WTC11 (cell line): Measurements from ENCODE around the gene HNRNPUL2. TPM values are rescaled to one million over a fixed set of nuclear protein-coding genes. Genes with fewer than 3 reads are reported as not detected.

Experiments used
- ATAC-seq: fragments of 200-7000 bp; cut with Tn5 transposase; 2 replicates; pipeline ENCODE4 v1.10.0; 2021; ENCODE audit warnings: mild to moderate bottlenecking, moderate library complexity
- CTCF ChIA-PET: fragments of 300-600 bp; sonication (Branson Sonifier 250); formaldehyde crosslinking; loops from one replicate; lab custom pipeline; 2021; ENCODE audit warnings: antibody characterized with exemption; lab: Charles Lee
- POLR2A ChIA-PET: fragments of 350-600 bp; sonication (Branson Sonifier 250); formaldehyde crosslinking; loops from one replicate; lab custom pipeline; 2021; ENCODE audit warnings: antibody characterized with exemption; lab: Charles Lee
- DNase-seq: peaks from one replicate; pipeline ENCODE4 v3.0.0; 2021; ENCODE audit warnings: low spot score
- H3K27ac Mint-ChIP-seq: 2 replicates; pipeline ENCODE4 v1.8.0; 2021; ENCODE audit warnings: mixed read lengths
- H3K27me3 Mint-ChIP-seq: 2 replicates; pipeline ENCODE4 v1.8.0; 2021; ENCODE audit warnings: low read depth, mild to moderate bottlenecking, moderate library complexity, mixed read lengths
- H3K36me3 Mint-ChIP-seq: 2 replicates; pipeline ENCODE4 v1.8.0; 2021; ENCODE audit warnings: mixed read lengths
- H3K4me1 Mint-ChIP-seq: 2 replicates; pipeline ENCODE4 v1.8.0; 2022; ENCODE audit warnings: mixed read lengths
- H3K4me3 Mint-ChIP-seq: 2 replicates; pipeline ENCODE4 v1.8.0; 2021; ENCODE audit warnings: mild to moderate bottlenecking, moderate library complexity, mixed read lengths
- H3K9me3 Mint-ChIP-seq: 2 replicates; pipeline ENCODE4 v1.8.0; 2021; ENCODE audit warnings: mixed read lengths
- ATF6 ChIP-seq: sonication (generic); formaldehyde crosslinking; IDR thresholded peaks from 2 replicates; pipeline ENCODE4 v1.8.1; 2023; ENCODE audit warnings: mild to moderate bottlenecking, missing genetic modification reagents
- CREB1 ChIP-seq: sonication (generic); formaldehyde crosslinking; IDR thresholded peaks from 2 replicates; pipeline ENCODE4 v1.8.0; 2023; ENCODE audit warnings: mild to moderate bottlenecking, missing genetic modification reagents
- ELF4 ChIP-seq: sonication (generic); formaldehyde crosslinking; IDR thresholded peaks from 2 replicates; pipeline ENCODE4 v1.8.1; 2022; ENCODE audit warnings: low read depth, mild to moderate bottlenecking, moderate library complexity, missing genetic modification reagents
- ESRRA ChIP-seq: sonication (generic); formaldehyde crosslinking; IDR thresholded peaks from 2 replicates; pipeline ENCODE4 v1.8.1; 2022; ENCODE audit warnings: mild to moderate bottlenecking, missing genetic modification reagents, borderline replicate concordance
- ETV6 ChIP-seq: sonication (generic); formaldehyde crosslinking; IDR thresholded peaks from 2 replicates; pipeline ENCODE4 v1.8.1; 2022; ENCODE audit warnings: mild to moderate bottlenecking, missing genetic modification reagents
- FOXJ3 ChIP-seq: sonication (generic); formaldehyde crosslinking; IDR thresholded peaks from 2 replicates; pipeline ENCODE4 v1.9.0; 2021; ENCODE audit warnings: missing genetic modification reagents, mild to moderate bottlenecking, borderline replicate concordance
- FOXP1 ChIP-seq: sonication (generic); formaldehyde crosslinking; IDR thresholded peaks from 2 replicates; pipeline ENCODE4 v1.8.0; 2022; ENCODE audit warnings: missing genetic modification reagents, mild to moderate bottlenecking, moderate library complexity, borderline replicate concordance
- FOXP4 ChIP-seq: sonication (generic); formaldehyde crosslinking; IDR thresholded peaks from 2 replicates; pipeline ENCODE4 v1.8.0; 2022; ENCODE audit warnings: mild to moderate bottlenecking, missing genetic modification reagents
- GTF2I ChIP-seq: fragments of 250-450 bp; sonication (Bioruptor Pico); conservative IDR thresholded peaks from 2 replicates; pipeline ENCODE4 v1.4.0; 2021; ENCODE audit warnings: mild to moderate bottlenecking
- HMGXB4 ChIP-seq: sonication (generic); formaldehyde crosslinking; IDR thresholded peaks from 2 replicates; pipeline ENCODE4 v1.8.1; 2023; ENCODE audit warnings: mild to moderate bottlenecking, moderate library complexity, missing genetic modification reagents
- KAT7 ChIP-seq: sonication (generic); formaldehyde crosslinking; IDR thresholded peaks from 2 replicates; pipeline ENCODE4 v1.8.1; 2023; ENCODE audit warnings: missing genetic modification reagents, mild to moderate bottlenecking, borderline replicate concordance
- MYBL2 ChIP-seq: sonication (generic); formaldehyde crosslinking; IDR thresholded peaks from 2 replicates; pipeline ENCODE4 v1.8.1; 2023; ENCODE audit warnings: mild to moderate bottlenecking, moderate library complexity, missing genetic modification reagents
- NFYB ChIP-seq: sonication (generic); formaldehyde crosslinking; conservative IDR thresholded peaks from 2 replicates; pipeline ENCODE4 v1.8.0; 2022; ENCODE audit warnings: low read depth, missing genetic modification reagents
- NR2C2 ChIP-seq: sonication (generic); formaldehyde crosslinking; IDR thresholded peaks from 2 replicates; pipeline ENCODE4 v1.8.0; 2022; ENCODE audit warnings: mild to moderate bottlenecking, missing genetic modification reagents
- OVOL2 ChIP-seq: fragments of 250-450 bp; sonication (Bioruptor Pico); IDR thresholded peaks from 2 replicates; pipeline ENCODE4 v1.9.0; 2021; ENCODE audit warnings: mild to moderate bottlenecking, borderline replicate concordance
- RELA ChIP-seq: sonication (generic); formaldehyde crosslinking; IDR thresholded peaks from 2 replicates; pipeline ENCODE4 v1.8.1; 2022; ENCODE audit warnings: missing genetic modification reagents, mild to moderate bottlenecking, borderline replicate concordance
- RORB ChIP-seq: fragments of 250-450 bp; sonication (Bioruptor Pico); IDR thresholded peaks from 2 replicates; pipeline ENCODE4 v1.9.0; 2021; ENCODE audit warnings: mild to moderate bottlenecking
- SMAD3 ChIP-seq: sonication (generic); formaldehyde crosslinking; IDR thresholded peaks from 2 replicates; pipeline ENCODE4 v1.8.0; 2022; ENCODE audit warnings: missing genetic modification reagents, mild to moderate bottlenecking, borderline replicate concordance
- SMAD4 ChIP-seq: sonication (generic); formaldehyde crosslinking; IDR thresholded peaks from 2 replicates; pipeline ENCODE4 v1.8.0; 2022; ENCODE audit warnings: mild to moderate bottlenecking, missing genetic modification reagents
- SP1 ChIP-seq: sonication (generic); formaldehyde crosslinking; conservative IDR thresholded peaks from 2 replicates; pipeline ENCODE4 v1.8.1; 2022; ENCODE audit warnings: missing genetic modification reagents
- TCF7 ChIP-seq: sonication (generic); formaldehyde crosslinking; IDR thresholded peaks from 2 replicates; pipeline ENCODE4 v1.8.0; 2022; ENCODE audit warnings: mild to moderate bottlenecking, low read depth, missing genetic modification reagents, moderate library complexity
- TP53 ChIP-seq: sonication (generic); formaldehyde crosslinking; IDR thresholded peaks from 2 replicates; pipeline ENCODE4 v1.8.1; 2023; ENCODE audit warnings: mild to moderate bottlenecking, missing genetic modification reagents
- ZBTB43 ChIP-seq: sonication (generic); formaldehyde crosslinking; IDR thresholded peaks from 2 replicates; pipeline ENCODE4 v1.8.1; 2023; ENCODE audit warnings: mild to moderate bottlenecking, missing genetic modification reagents
- ZNF138 ChIP-seq: sonication (generic); formaldehyde crosslinking; conservative IDR thresholded peaks from 2 replicates; pipeline ENCODE4 v1.8.1; 2022; ENCODE audit warnings: mild to moderate bottlenecking, moderate library complexity, missing genetic modification reagents
- ZNF423 ChIP-seq: fragments of 250-450 bp; sonication (Bioruptor Pico); IDR thresholded peaks from 2 replicates; pipeline ENCODE4 v2.1.2; 2022; ENCODE audit warnings: mild to moderate bottlenecking, moderate library complexity
- total RNA-seq: library from RNA; stranded (reverse); gene quantifications from 3 replicates; pipeline ENCODE4 v1.2.3, GENCODE V29; 2021
- TF ChIP-seq, protein P1 (sequence below): sonication (generic); formaldehyde crosslinking; IDR thresholded peaks from 2 replicates; pipeline ENCODE4 v1.8.0; 2022; ENCODE audit warnings: mild to moderate bottlenecking, missing genetic modification reagents
- TF ChIP-seq, protein P2 (sequence below): sonication (generic); formaldehyde crosslinking; IDR thresholded peaks from 2 replicates; pipeline ENCODE4 v1.8.1; 2022; ENCODE audit warnings: low read depth, missing genetic modification reagents, borderline replicate concordance

The HNRNPUL2 gene
- total RNA-seq, 1 experiment from 2014 or later, result 42.1 TPM

DNA sequence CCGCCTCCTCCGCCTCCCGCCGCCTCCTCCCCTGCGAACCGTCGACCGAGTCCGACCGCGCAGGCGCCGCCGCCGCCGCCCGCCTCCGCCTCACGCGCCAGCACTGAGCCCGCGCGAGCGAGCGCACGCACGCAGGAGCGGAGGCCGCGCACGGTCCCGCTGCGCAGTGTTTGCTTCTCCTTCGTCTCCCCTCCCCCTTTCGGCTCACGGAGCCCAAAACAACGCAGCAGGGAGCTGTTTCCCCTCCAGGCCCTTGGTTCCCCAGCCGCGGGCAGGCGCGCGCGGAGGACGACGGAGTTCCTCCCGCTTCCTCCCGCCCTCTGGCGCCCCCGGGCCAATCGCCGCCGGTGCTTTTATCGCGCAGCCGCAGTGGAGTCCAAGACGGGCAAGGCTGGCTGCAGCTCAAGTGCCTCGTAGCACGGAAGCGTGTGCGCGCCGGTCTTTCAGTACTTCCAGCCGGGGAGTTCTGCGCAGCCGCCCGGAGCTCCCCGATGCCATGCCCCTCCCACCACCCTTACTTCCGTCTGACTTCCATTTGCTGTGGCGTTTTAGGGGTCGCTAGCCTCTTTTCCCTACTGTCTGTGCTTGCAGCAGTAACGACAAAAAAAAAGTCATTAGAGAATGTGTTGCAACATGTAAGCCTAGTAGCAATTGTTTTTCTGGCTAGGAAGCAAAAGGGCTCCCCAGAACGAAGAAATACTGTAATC lies at the start of gene HNRNPUL2 (continued):
- TF ChIP-seq GTF2I (no peak), ELF4 (0 out of 2 replicates have a peak, but pooled peaks have one; percentile 41), ATF6 (no peak), NFYB (CRISPR knock-in tag) (no peak), FOXP1 (CRISPR knock-in tag) (peak; percentile 86), MYBL2 (CRISPR knock-in tag) (0 out of 2 replicates have a peak, but pooled peaks have one; percentile 43), ZBTB43 (CRISPR knock-in tag) (no peak), SP1 (CRISPR knock-in tag) (peak; percentile 76), TCF7 (CRISPR knock-in tag) (no peak; the same call in 1 of the 2 replicates), SMAD3 (CRISPR knock-in tag) (no peak), SMAD4 (CRISPR knock-in tag) (no peak), OVOL2 (no peak; the same call in 1 of the 2 replicates), CREB1 (CRISPR knock-in tag) (peak; percentile 84), RORB (CRISPR knock-in tag) (no peak), ZNF138 (CRISPR knock-in tag) (no peak), ZNF423 (no peak), NR2C2 (CRISPR knock-in tag) (peak; percentile 55; the same call in 1 of the 2 replicates), KAT7 (no peak; the same call in 1 of the 2 replicates)
- TF ChIP-seq, protein P1, sequence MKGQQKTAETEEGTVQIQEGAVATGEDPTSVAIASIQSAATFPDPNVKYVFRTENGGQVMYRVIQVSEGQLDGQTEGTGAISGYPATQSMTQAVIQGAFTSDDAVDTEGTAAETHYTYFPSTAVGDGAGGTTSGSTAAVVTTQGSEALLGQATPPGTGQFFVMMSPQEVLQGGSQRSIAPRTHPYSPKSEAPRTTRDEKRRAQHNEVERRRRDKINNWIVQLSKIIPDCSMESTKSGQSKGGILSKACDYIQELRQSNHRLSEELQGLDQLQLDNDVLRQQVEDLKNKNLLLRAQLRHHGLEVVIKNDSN (CRISPR knock-in tag), result no peak
- TF ChIP-seq, protein P2, sequence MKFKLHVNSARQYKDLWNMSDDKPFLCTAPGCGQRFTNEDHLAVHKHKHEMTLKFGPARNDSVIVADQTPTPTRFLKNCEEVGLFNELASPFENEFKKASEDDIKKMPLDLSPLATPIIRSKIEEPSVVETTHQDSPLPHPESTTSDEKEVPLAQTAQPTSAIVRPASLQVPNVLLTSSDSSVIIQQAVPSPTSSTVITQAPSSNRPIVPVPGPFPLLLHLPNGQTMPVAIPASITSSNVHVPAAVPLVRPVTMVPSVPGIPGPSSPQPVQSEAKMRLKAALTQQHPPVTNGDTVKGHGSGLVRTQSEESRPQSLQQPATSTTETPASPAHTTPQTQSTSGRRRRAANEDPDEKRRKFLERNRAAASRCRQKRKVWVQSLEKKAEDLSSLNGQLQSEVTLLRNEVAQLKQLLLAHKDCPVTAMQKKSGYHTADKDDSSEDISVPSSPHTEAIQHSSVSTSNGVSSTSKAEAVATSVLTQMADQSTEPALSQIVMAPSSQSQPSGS, result no peak
- TF ChIP-seq, all 79 proteins: peak for 28

- no peaks in the 10 kb centered on the region for H3K9me3 Mint-ChIP-seq
- H3K27me3 Mint-ChIP-seq, result no peaks in the 10 kb centered on the region
- ATAC-seq (no peak), DNase-seq (no peak)
- H3K4me3 Mint-ChIP-seq, result no peak overlapping the region
- H3K36me3 Mint-ChIP-seq, result peaks cover 44% of the 10 kb centered on the region
- peaks cover under 1% of the 10 kb centered on the region; the same call in 1 of the 2 replicates for H3K4me1 Mint-ChIP-seq
- H3K27ac Mint-ChIP-seq, result peak overlapping the region; percentile 82; the same call in 1 of the 2 replicates
- ChIA-PET POLR2A (interaction anchor here (0.6 kb wide), 1 partner anchor 30 kb away, joined by 5 read pairs; no protein-coding TSS in a partner anchor), CTCF (interaction anchor here (1.2 to 11.6 kb wide), 2 partner anchors 11 to 86 kb away, joined by 3 to 121 read pairs; partner anchors contain the start of gene TMEM179B)
- TF ChIP-seq, protein P2, result no peak
- TF ChIP-seq ESRRA (no peak), FOXP4 (CRISPR knock-in tag) (no peak), TP53 (no peak), HMGXB4 (CRISPR knock-in tag) (no peak), MYBL2 (CRISPR knock-in tag) (no peak), FOXJ3 (CRISPR knock-in tag) (no peak), RELA (CRISPR knock-in tag) (no peak), NFYB (CRISPR knock-in tag) (no peak), ETV6 (CRISPR knock-in tag) (no peak)
Observed at GRCh38 chr11:62775646-62776045, 48.4 kb upstream of the HNRNPUL2 start.
